HG03103 (cell line): ENCODE measurements around the gene SIN3A.
"Not testable (repeated sequence)": the region's sequence is repeated elsewhere in the genome, so short reads cannot be mapped to it uniquely, and the experiment has no call there.

ENCODE experiments used
- ATAC-seq: cut with Tn5 transposase; IDR thresholded peaks from one replicate; pipeline ENCODE4 v1.9.1; 2021; ENCODE audit warnings: low read depth; ENCODE audit not compliant: unreplicated experiment

Gene SIN3A

GRCh38 chr15:75383986-75384385 is 67.5 kb downstream of the SIN3A start:
- not testable (repeated sequence) for ATAC-seq

DNA sequence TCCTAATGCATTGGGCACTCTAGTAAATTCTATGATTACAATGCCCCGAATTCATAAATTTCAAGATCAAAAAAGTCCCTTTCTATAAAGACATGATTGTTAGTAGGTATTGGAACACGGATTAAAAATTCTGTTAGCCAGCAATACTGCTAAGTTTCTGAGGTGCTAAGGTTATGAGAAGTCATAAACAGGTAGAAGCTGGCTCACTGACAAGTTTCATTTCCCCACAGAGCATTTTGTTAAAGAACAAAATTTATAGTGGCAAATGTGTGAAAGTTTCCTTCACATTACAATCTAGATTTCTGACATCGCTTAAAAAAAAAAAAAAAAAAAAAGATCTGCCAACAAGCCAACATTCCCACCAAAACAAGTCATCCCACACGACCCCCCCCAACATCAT is 70.7 kb downstream of the SIN3A start:
- ATAC-seq: no peak

DNA sequence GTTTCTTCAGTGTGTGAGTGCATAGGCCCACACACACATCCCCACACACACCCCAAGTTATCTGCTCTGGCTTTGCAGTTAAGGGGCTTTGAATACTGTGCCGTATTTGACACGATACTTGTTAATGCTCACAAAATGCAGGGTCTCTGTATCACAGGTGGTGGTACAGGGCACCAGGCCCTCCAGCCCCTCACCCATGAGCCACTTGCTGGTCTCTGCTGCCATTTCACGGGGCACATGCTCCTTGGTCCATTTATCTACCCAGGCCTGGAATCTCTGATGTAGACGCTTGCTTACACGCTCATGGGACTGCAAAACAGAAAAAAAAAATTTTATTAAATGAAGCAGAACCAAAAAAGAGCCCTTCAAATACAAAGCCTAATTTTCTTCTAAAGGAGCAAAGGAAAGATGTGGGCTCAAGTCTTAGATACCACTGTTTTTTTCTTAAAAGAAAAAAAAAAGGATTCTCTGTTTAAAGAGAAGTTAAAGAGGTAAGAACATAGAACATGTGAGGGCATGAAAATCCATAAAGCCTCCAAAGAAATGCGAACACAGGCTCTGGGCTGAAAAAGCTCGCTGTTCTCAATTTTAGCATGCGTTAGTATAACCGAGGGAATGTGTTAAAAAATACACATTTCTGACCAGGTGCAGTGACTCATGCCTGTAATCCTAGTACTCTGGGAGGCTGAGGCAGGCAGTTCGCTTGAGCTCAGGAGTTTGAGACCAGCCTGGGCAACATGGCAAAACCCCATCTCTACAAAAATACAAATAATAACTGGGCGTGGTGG is 79.4 kb downstream of the SIN3A start:
- no peak for ATAC-seq

- ATAC-seq: no peak
Observed at GRCh38 chr15:75371486-75371885, 80.0 kb downstream of the SIN3A start.

DNA sequence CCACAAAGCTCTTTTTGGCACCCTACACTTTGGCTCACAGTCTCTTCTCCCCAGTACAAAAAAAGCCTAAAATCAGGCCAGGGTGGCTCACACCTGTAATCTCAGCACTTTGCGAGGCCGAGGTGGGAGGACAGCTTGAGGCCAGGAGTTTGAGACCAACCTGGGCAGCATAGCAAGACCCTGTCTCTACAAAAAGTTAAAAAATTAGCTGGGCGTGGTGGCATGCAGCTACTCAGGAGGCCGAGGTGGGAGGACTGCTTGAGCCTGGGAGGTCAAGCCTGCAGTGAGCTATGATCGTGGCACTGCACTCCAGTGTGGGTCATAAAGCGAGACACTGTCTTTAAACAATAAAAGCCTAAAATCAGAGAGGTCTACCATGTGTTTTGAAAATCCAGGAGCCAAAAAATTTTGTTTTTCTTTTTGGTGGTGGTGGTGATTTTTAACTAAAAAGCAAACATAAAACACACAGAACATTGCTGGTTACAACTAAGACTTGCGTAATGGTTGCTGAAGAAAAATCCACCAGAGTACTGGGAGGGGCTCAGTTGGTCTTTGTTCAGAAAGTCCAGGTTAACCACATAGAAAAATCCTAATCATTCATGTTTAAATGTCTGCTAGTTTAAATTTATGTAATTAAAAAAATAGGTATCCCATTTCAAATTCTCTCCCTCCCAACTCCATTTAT is 81.5 kb downstream of the SIN3A start:
- no peak for ATAC-seq

GRCh38 chr15:75368689-75369239 is 82.7 kb downstream of the SIN3A start:
- no peak for ATAC-seq

DNA sequence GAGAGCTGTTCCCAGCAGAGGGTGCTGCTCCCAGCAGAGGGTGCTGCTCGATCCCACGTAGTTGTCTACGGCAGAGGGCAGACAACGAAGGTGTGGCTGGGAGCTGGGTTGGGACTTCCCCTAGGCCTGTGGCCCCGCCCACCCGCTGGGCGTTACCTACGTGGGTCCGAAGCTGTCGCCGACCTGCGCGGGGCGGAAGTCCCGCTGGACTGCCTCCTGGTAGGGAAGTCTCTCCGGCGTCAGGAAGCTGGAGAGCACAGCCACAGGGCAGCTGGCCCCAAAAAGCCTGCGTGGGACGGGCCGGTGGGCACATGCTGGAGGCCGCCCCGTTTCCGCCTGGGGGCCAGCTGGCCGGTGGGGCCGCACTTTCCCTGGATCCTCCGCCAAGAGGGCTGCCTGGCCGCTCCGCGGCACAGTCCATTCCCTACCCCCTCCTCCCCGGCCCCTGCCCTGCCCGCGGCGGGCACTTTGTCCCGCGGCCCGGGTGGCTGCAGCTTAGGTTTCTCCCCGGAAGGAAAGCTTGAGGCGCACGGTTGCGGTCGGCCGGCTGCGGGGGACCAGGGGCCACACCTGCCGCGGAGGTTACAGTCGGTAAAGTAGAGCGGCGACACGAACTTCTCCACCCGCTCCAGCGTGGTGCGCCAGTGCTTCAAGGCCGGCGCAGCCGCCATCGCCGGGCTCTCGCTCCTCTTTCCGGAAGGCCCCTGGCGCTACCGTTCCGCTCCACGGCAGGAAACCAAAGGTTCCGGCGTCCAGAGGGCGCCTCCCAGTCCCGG is 83.4 kb downstream of the SIN3A start, which contains the start of gene MAN2C1:
Gene MAN2C1 (minus strand): TSS at position 695 of the 776 bp plus-strand sequence. CDS start 24 bp downstream, at position 671.
- peak; percentile 81 for ATAC-seq

DNA sequence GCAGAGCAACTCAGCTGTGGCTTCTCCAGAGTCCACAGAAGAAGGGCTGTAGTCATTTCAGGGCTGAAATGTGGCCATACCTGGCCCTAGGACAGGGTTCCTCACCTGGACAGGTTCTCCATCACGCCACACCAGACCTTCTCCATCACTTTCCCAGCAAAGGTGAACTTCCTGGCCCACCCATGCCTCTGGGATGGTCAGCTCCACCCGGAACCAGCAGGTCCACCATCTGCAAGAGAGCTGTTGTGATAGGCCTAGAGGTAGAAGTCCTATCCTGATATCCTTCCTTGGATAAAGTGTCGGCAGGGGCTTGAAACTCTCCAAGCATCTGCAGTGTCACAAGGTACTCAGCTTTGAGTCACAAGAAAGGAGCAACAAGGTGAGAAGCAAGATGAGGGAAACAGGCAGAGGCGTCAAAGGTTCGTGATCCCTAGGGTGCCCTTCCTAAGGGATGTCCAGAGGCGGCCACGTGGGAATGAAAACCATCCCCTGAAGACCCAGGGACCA is 84.0 kb downstream of the SIN3A start:
- no peak for ATAC-seq

- ATAC-seq: no peak
Observed at GRCh38 chr15:75367006-75367405, 84.5 kb downstream of the SIN3A start.

- no peak for ATAC-seq
Observed at GRCh38 chr15:75366163-75366562, 85.3 kb downstream of the SIN3A start.

GRCh38 chr15:75364881-75365280 is 86.6 kb downstream of the SIN3A start:
- ATAC-seq: no peak

DNA sequence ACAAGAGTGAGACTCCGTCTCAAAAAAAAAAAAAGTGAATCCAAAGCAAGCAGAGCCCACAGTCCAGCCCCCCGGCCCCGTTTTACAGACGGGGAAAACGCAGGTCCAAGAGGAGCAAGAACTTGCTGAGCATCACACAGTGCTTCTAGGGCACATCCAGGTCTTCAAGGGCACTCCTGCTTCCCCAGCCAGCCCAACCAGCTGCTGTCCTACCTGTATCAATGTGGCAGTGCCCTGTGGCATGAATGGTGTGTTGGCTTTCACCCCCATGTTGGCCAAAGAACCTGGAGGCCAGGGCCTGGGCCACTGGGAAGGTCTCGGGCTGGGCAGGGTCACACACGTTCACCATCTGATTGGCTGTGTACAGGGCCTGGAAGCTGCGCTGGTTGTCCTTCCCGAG is 87.7 kb downstream of the SIN3A start:
- ATAC-seq: no peak

DNA sequence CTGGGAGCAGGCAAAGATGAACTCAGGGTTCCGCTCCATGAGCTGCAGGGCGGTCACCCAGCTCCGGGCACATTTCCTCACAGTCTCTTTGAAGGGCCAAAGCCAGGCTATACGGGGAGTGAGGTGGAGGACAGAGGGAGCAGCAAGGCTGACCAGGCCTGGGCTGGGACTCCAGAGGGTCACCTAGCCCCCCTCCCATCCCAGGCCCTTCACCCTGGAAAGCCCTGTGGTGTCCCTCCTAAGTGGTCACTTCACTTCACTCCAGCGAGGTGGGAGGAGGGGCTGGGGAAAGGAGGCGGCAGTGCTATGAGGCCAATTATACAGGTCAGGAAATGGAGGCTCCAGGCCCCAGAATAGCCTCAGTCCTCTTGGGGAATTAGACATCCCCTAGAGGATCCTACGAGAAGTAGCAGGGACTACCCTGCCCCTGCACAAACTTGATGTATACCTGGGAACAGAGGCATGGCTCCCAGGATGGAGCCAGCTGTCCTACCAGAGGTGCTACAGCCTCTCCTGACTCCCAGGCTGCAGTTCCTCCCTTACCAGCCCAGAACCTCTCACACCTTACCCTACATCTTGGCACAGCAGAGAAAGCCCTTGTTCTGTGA is 88.7 kb downstream of the SIN3A start:
- ATAC-seq: no peak

- no peak for ATAC-seq
Observed at GRCh38 chr15:75361989-75362641, 89.4 kb downstream of the SIN3A start.

DNA sequence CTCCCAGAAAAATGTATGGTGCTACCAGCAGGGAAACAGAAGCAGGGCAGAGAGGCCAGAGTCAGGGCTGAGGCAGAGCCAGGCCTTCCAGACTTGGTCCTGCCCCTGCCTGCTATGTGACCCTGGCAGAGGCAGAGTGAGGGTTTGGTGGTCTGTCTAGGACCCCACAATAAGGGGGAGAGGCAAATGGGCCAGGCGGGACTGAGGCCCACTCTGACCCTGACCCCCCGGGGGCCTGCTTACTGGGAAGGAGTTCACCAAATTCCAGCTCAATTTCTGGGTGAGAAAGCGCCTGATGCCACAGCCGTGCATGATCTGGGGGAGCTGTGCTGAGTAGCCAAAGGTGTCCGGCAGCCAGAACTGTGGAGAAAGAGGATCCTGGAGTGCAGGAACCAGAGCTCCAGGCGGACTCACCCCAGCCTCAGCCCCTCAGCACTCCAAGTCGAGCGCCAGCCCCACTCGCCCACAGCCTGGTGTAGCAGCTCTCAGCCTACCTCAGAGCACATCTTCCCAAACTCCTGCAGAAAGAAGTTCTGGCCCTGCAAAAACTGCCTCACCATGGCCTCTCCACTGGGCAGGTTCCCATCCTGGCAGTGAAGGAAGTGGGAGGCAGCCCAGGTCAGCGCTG is 90.0 kb downstream of the SIN3A start:
- no peak for ATAC-seq

- ATAC-seq: no peak
Observed at GRCh38 chr15:75360856-75361255, 90.6 kb downstream of the SIN3A start.

DNA sequence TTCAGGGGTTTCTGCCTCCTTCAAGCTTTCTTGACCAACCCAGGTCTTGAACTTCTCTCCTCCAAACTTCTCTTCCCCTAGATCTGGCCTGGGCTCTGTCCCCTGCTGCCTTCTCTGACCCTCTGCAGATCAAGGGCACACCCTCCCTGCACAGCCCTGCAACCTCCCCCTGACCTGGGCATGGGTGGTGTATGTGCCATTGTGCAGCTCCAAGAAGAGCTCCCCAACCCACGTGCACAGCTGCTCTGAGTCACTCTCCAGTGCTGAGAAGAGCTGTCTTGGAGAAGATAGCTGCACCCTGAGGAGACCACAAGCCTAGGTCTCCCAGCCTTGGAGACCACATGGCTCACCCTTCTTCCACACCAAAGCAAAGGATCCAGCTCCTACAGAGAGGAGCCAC is 91.1 kb downstream of the SIN3A start:
- no peak for ATAC-seq

DNA sequence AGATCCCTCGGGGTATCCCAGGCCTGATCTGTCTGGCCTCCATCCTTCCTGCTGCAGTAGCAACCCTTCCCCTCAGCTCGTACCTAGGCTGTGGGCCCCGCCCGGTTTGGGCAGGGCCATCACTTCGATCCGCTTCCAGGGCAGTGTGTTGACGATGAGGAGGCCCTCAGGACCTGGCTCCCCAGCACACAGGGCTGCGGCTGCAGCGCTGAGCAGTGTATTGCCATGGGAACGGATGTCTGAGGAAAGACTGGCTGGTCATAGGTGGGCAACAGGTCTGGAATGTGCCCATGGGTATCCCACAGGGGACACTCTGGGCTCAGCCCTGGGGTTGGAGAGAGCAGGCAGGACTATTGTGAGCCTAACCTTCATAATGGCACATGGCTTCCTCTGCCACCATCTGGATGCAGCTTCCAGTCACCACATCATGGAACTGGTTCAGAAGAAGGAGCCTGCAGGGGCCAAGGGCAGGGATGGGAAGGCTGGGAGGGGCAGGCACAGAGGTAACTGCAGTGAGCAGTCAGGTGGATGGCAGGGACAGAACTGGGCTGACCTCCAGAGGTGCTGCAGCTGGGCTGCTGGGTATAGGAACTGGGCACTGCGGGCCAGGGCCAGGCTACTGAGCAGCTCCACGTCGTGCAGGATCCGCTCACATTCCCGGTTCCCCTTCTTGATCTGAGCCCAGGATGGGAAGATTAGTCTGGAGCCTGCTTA is 91.8 kb downstream of the SIN3A start:
- no peak for ATAC-seq
